Naive thymus-derived CD4-positive, alpha-beta T cell (primary cell): ENCODE data around the gene CCL25. TPM values are rescaled to one million over a fixed set of nuclear protein-coding genes. Genes with fewer than 3 reads are reported as not detected.
A peak's percentile ranks its signal among the peaks of the same experiment; 100 is the strongest.
"Not testable (repeated sequence)": the region's sequence is repeated elsewhere in the genome, so short reads cannot be mapped to it uniquely, and the experiment has no call there.

ENCODE experiments used
- ATAC-seq: fragments of 150-1000 bp; cut with Tn5 transposase; 2 replicates; pipeline ENCODE4 v1.10.0; 2021; ENCODE audit warnings: mild to moderate bottlenecking, moderate library complexity
- CTCF ChIA-PET: fragments of 350-600 bp; sonication (Branson Sonifier 250); formaldehyde crosslinking; loops from one replicate; lab custom pipeline; 2021; ENCODE audit warnings: antibody characterized with exemption; lab: Charles Lee
- POLR2A ChIA-PET: fragments of 350-600 bp; sonication (Branson Sonifier 250); formaldehyde crosslinking; loops from one replicate; lab custom pipeline; 2021; ENCODE audit warnings: antibody characterized with exemption, inconsistent platforms; lab: Charles Lee
- DNase-seq, 9 donors: peaks; one replicate each; pipeline versions ENCODE4 v3.0.0 to v3.0.0-alpha.2; 2020 to 2022; ENCODE audit warnings: mixed read lengths in 1 of 9
- H3K27ac ChIP-seq: one replicate; pipeline ENCODE4 v1.7.0; 2013; ENCODE audit warnings: mild to moderate bottlenecking, low read depth, low read length, moderate library complexity
- H3K27me3 ChIP-seq, 2 donors: one replicate each; pipeline ENCODE4 v1.7.0; 2013; ENCODE audit warnings: low read length in 2 of 2, mild to moderate bottlenecking in 2 of 2, moderate library complexity in 2 of 2; ENCODE audit not compliant: control insufficient read depth in 2 of 2, insufficient read depth in 2 of 2
- H3K36me3 ChIP-seq, 3 experiments: 1 replicate in 2 of 3; 2 replicates in 1 of 3; pipeline ENCODE4 v1.7.0; 2013; ENCODE audit warnings: low read length in 3 of 3, mild to moderate bottlenecking in 3 of 3, moderate library complexity in 1 of 3; ENCODE audit not compliant: insufficient read depth in 3 of 3, control insufficient read depth in 2 of 3
- H3K4me1 ChIP-seq, 2 donors: one replicate each; pipeline ENCODE4 v1.7.0; 2013; ENCODE audit warnings: low read length in 2 of 2, mild to moderate bottlenecking in 2 of 2, moderate library complexity in 1 of 2; ENCODE audit not compliant: control insufficient read depth in 2 of 2, insufficient read depth in 2 of 2
- H3K4me3 ChIP-seq: 2 replicates; pipeline ENCODE4 v1.7.0; 2013; ENCODE audit warnings: mild to moderate bottlenecking, low read length
- H3K9me3 ChIP-seq, 3 experiments: 1 replicate in 2 of 3; 2 replicates in 1 of 3; pipeline ENCODE4 v1.7.0; 2013; ENCODE audit warnings: low read length in 3 of 3; ENCODE audit not compliant: control insufficient read depth in 2 of 3
- H3K27ac Mint-ChIP-seq, 9 donors: one replicate each; pipeline ENCODE4 v1.8.0; 2020 to 2022; ENCODE audit warnings: mixed read lengths in 9 of 9, mild to moderate bottlenecking in 8 of 9, moderate library complexity in 5 of 9, inconsistent platforms in 2 of 9
- H3K27me3 Mint-ChIP-seq, 5 donors: one replicate each; pipeline ENCODE4 v1.8.0; 2021 to 2022; ENCODE audit warnings: mixed read lengths in 5 of 5, mild to moderate bottlenecking in 1 of 5
- H3K36me3 Mint-ChIP-seq, 5 donors: one replicate each; pipeline ENCODE4 v1.8.0; 2020 to 2022; ENCODE audit warnings: mixed read lengths in 5 of 5, mild to moderate bottlenecking in 3 of 5, inconsistent platforms in 1 of 5
- H3K4me1 Mint-ChIP-seq, 7 donors: one replicate each; pipeline ENCODE4 v1.8.0; 2020 to 2022; ENCODE audit warnings: mixed read lengths in 7 of 7, mild to moderate bottlenecking in 3 of 7, inconsistent platforms in 1 of 7
- H3K4me3 Mint-ChIP-seq, 10 donors: one replicate each; pipeline ENCODE4 v1.8.0; 2020 to 2022; ENCODE audit warnings: mild to moderate bottlenecking in 10 of 10, mixed read lengths in 10 of 10, moderate library complexity in 6 of 10, inconsistent platforms in 2 of 10
- H3K9me3 Mint-ChIP-seq, 11 donors: one replicate each; pipeline ENCODE4 v1.8.0; 2020 to 2022; ENCODE audit warnings: mixed read lengths in 11 of 11, mild to moderate bottlenecking in 4 of 11, inconsistent platforms in 1 of 11, moderate library complexity in 1 of 11
- intact Hi-C, 2 donors: fragments of 100-400 bp; cut with micrococcal nuclease; formaldehyde crosslinking; loops; one replicate each; pipeline ENCODE4 v1.15.1; 2023
- polyA plus RNA-seq, 2 donors: library from polyadenylated mRNA; unstranded; fragments of 300-500 nt; fragmentation: Illumina TruSeq; gene quantifications; one replicate each; pipeline ENCODE4 v1.2.3, GENCODE V29; 2021
- total RNA-seq, 6 experiments: library from RNA in 5 of 6; stranded (reverse) in 5 of 6; gene quantifications; 1 replicate in 5 of 6; 2 replicates in 1 of 6; pipeline ENCODE4 v1.2.3 and lab custom pipeline; 2021 to 2026

CCL25 gene
- total and polyA plus RNA-seq, 7 experiments from 2014 or later: 2.3 TPM; not detected in 6

GRCh38 chr19:8030960-8031359 lies 21.6 kb upstream of the CCL25 start:
- no peaks in the 10 kb centered on the region for H3K9me3 Mint-ChIP-seq

DNA sequence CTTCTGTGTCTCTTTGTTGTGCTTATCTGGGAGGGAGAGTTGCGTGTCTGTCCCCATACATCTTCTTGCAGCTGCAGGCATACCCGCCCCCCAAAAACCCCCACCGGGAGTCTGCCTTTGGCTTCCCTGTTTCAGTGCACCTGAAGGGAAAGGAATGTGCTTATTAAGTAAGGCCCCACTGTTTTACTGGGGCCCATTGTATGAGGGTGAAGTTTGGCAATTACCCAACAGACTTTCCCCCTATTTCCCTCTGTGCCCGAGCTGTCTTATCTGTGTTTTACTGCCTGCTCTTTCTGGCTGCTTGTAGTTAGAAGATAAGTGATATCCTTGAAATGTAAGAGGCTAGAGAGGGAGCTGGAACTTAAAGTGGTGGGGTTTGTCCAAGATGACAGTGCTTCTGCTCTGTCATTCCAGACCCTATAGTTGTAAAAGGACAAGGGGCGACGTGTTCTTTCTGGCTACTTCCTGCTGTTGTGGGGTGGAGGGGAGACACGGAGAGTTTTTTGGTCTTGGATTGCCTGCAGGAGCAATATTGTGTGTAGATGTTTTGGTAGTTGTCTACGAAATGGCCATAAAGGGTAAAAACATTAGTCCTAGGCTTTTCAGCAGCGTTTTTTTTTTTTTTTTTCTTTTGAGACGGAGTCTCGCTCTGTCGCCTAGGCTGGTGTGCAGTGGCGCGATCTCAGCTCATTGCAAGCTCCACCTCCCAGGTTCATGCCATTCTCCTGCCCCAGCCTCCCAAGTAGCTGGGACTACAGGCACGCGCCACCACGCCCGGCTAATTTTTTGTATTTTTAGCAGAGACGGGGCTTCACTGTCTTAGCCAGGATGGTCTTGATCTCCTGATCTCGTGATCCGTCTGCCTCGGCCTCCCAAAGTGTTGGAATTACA lies 19.0 kb upstream of the CCL25 start:
- Mint-ChIP-seq H3K27ac (peak overlapping the region in 1 of 9 donors; percentile 65), H3K27me3 (peaks cover 0 to 18% (median 7%) of the 10 kb centered on the region in 5 donors)
- ATAC-seq, POLR2A ChIA-PET, CTCF ChIA-PET, H3K9me3 ChIP-seq, H3K4me1 ChIP-seq, H3K36me3 Mint-ChIP-seq, H3K27me3 ChIP-seq, DNase-seq, H3K36me3 ChIP-seq, H3K9me3 Mint-ChIP-seq, intact Hi-C loops, H3K4me1 Mint-ChIP-seq, H3K27ac ChIP-seq, H3K4me3 Mint-ChIP-seq, H3K4me3 ChIP-seq: not testable (repeated sequence)

More at GRCh38 chr19:8030960-8031359, 21.6 kb upstream of the CCL25 start:
- H3K9me3 ChIP-seq: no peaks in the 10 kb centered on the region
- CTCF ChIA-PET: interaction anchor here (0.5 kb wide), 1 partner anchor 370 kb away, joined by 3 read pairs; no protein-coding TSS in a partner anchor
- H3K4me1 ChIP-seq: no peaks in the 10 kb centered on the region
- H3K27me3 ChIP-seq: no peaks in the 10 kb centered on the region
- POLR2A ChIA-PET: no interaction called here
- Mint-ChIP-seq H3K27ac (no peak overlapping the region), H3K4me1 (no peaks in the 10 kb centered on the region), H3K4me3 (no peak overlapping the region), H3K36me3 (no peaks in the 10 kb centered on the region), H3K27me3 (peaks cover 0 to 7% (median 0%) of the 10 kb centered on the region in 5 donors)
- no peak overlapping the region for H3K4me3 ChIP-seq
- no peak overlapping the region for H3K27ac ChIP-seq
- H3K36me3 ChIP-seq: no peaks in the 10 kb centered on the region
- no peak for DNase-seq
- no peak for ATAC-seq
- intact Hi-C loops: no loop called here

- ChIA-PET CTCF (no interaction called here), POLR2A (no interaction called here)
- H3K4me1 ChIP-seq: no peaks in the 10 kb centered on the region
- H3K4me1 Mint-ChIP-seq: no peaks in the 10 kb centered on the region
- no peak overlapping the region for H3K4me3 Mint-ChIP-seq
- H3K27me3 ChIP-seq: no peaks in the 10 kb centered on the region
- DNase-seq (no peak), ATAC-seq (no peak)
- no peak overlapping the region for H3K27ac ChIP-seq
- no peaks in the 10 kb centered on the region for H3K9me3 Mint-ChIP-seq
- intact Hi-C loops: no loop called here
- no peak overlapping the region for H3K27ac Mint-ChIP-seq
- H3K27me3 Mint-ChIP-seq: peaks cover 0 to 22% (median 7%) of the 10 kb centered on the region in 5 donors
- H3K9me3 ChIP-seq: no peaks in the 10 kb centered on the region
- peaks cover 0 to 4% (median 0%) of the 10 kb centered on the region in 5 donors for H3K36me3 Mint-ChIP-seq
- H3K36me3 ChIP-seq: no peaks in the 10 kb centered on the region
- no peak overlapping the region for H3K4me3 ChIP-seq
Measured at GRCh38 chr19:8034178-8034525, 18.4 kb upstream of the CCL25 start.

DNA sequence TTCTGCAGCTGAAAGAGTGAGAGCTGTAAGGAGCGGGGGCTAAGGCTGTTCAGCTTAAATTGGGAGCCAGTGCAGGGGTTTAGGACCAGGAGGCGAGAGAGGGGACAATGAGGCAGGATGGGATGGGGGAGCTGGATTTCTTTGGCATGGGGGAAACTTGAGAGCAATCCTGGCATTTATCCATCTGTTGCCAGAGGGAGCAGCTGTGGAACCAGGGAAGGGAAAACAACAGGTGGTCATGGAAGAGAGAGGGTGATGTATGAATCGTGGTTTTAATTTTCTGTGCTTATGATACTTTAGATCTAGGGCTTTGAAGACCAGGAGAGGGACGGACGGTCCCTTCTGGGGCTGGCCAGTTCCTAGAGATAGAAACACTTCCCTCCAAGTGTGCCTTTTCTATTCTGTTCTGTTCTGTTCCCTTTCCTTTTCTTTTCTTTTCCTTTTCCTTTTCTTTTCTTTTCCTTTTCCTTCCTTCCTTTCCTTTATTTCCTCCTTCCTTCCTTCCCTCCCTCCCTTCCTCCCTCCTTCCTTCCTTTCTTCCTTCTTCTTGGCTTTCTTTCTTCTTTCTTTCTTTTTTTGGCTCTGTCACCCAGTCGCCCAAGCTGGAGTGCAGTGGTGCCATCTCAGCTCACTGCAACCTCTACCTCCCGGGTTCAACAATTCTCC lies 16.0 kb upstream of the CCL25 start:
- peaks cover 0 to 22% (median 7%) of the 10 kb centered on the region in 5 donors for H3K27me3 Mint-ChIP-seq
- intact Hi-C loops: no loop called here
- no peaks in the 10 kb centered on the region for H3K4me1 Mint-ChIP-seq
- Histone ChIP-seq H3K4me1 (no peaks in the 10 kb centered on the region), H3K4me3 (no peak overlapping the region), H3K9me3 (no peaks in the 10 kb centered on the region), H3K27me3 (no peaks in the 10 kb centered on the region), H3K36me3 (no peaks in the 10 kb centered on the region), H3K27ac (no peak overlapping the region)
- no peak for DNase-seq
- no peaks in the 10 kb centered on the region for H3K9me3 Mint-ChIP-seq
- H3K36me3 Mint-ChIP-seq: peaks cover 0 to 4% (median 0%) of the 10 kb centered on the region in 5 donors
- ATAC-seq: no peak
- ChIA-PET POLR2A (interaction anchor here (0.7 kb wide), 1 partner anchor 407 kb away, joined by 3 read pairs; no protein-coding TSS in a partner anchor), CTCF (no interaction called here)
- no peak overlapping the region for H3K27ac Mint-ChIP-seq
- H3K4me3 Mint-ChIP-seq: no peak overlapping the region

- ATAC-seq: no peak
- no peak overlapping the region for H3K27ac ChIP-seq
- H3K36me3 Mint-ChIP-seq: peaks cover 0 to 4% (median 0%) of the 10 kb centered on the region in 5 donors
- no peaks in the 10 kb centered on the region for H3K4me1 Mint-ChIP-seq
- CTCF ChIA-PET: no interaction called here
- H3K27me3 Mint-ChIP-seq: peaks cover 0 to 15% (median 7%) of the 10 kb centered on the region in 5 donors
- no peaks in the 10 kb centered on the region for H3K36me3 ChIP-seq
- H3K4me1 ChIP-seq: no peaks in the 10 kb centered on the region
- H3K27ac Mint-ChIP-seq: no peak overlapping the region
- H3K4me3 ChIP-seq: no peak overlapping the region
- H3K27me3 ChIP-seq: no peaks in the 10 kb centered on the region
- no peak overlapping the region for H3K4me3 Mint-ChIP-seq
- no peak for DNase-seq
- POLR2A ChIA-PET: no interaction called here
- intact Hi-C loops: no loop called here
- H3K9me3 ChIP-seq: no peaks in the 10 kb centered on the region
- no peaks in the 10 kb centered on the region for H3K9me3 Mint-ChIP-seq
Measured at GRCh38 chr19:8038815-8039214, 13.7 kb upstream of the CCL25 start.

DNA sequence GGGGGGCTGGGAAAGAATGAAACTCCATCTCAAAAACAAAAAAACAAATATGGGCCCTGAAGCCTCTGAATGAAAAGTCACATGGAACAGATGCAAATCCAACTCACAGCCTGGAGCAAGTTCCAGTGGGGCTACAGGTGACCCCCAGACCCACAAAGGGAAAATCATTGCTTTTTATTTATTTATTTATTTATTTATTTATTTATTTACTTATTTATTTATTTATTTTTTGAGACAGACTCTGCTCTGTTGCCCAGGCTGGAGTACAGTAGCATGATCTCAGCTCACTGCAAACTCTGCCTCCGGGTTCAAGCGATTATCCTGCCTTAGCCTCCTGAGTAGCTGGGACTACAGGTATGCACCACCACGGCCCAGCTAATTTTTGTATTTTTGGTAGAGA lies 13.3 kb upstream of the CCL25 start:
- Mint-ChIP-seq H3K27me3 (peaks cover 0 to 19% (median 7%) of the 10 kb centered on the region in 5 donors), H3K4me3 (no peak overlapping the region), H3K27ac (no peak overlapping the region), H3K9me3 (no peaks in the 10 kb centered on the region), H3K4me1 (no peaks in the 10 kb centered on the region), H3K36me3 (peaks cover 0 to 4% (median 0%) of the 10 kb centered on the region in 5 donors)
- Histone ChIP-seq H3K36me3 (no peaks in the 10 kb centered on the region), H3K4me1 (no peaks in the 10 kb centered on the region), H3K27ac (no peak overlapping the region), H3K27me3 (no peaks in the 10 kb centered on the region), H3K9me3 (no peaks in the 10 kb centered on the region), H3K4me3 (no peak overlapping the region)
- ATAC-seq (no peak), DNase-seq (no peak)
- ChIA-PET CTCF (no interaction called here), POLR2A (no interaction called here)
- intact Hi-C loops: no loop called here
